AG08396 (cell line): ENCODE measurements around the gene FAM161A.

Source experiments
- DNase-seq: peaks from one replicate; pipeline ENCODE4 v3.0.0; 2012; ENCODE audit warnings: low spot score, mixed read lengths

The FAM161A gene

GRCh38 chr2:61784643-61785042, 69.2 kb downstream of the FAM161A start:
- DNase-seq = no peak

GRCh38 chr2:61775956-61776570, 77.8 kb downstream of the FAM161A start:
- DNase-seq = no peak
